Vagina (tissue), 2 donors: ENCODE measurements around the gene CCBE1. TPM values are rescaled to one million over a fixed set of nuclear protein-coding genes. Genes with fewer than 3 reads are reported as not detected.
A peak's percentile ranks its signal among the peaks of the same experiment; 100 is the strongest.

Experiments used
- DNase-seq, 2 donors: peaks; one replicate each; pipeline ENCODE4 v3.0.0-alpha.2; 2017; ENCODE audit errors: extremely low spot score in 2 of 2
- H3K27ac ChIP-seq: fragments of 200-600 bp; sonication (generic); one replicate; pipeline ENCODE4 v1.5.1; 2019
- H3K27me3 ChIP-seq: fragments of 200-600 bp; sonication (generic); one replicate; pipeline ENCODE4 v1.5.1; 2019
- H3K36me3 ChIP-seq, 2 donors: fragments of 200-600 bp; sonication (generic); one replicate each; pipeline ENCODE4 v1.5.1; 2017 to 2019
- H3K4me1 ChIP-seq: fragments of 200-600 bp; sonication (generic); one replicate; pipeline ENCODE4 v1.5.1; 2019
- H3K4me3 ChIP-seq, 2 donors: fragments of 200-600 bp; sonication (generic); 1 replicate in 1 of 2; 2 replicates in 1 of 2; pipeline ENCODE4 v1.5.1; 2016 to 2019
- H3K9me3 ChIP-seq: fragments of 200-600 bp; sonication (generic); one replicate; pipeline ENCODE4 v1.5.1; 2019
- POLR2A ChIP-seq, 2 donors: fragments of 450-650 bp; IDR thresholded peaks; one replicate each; pipeline ENCODE4 v1.6.1; 2017; ENCODE audit warnings: antibody characterized with exemption in 2 of 2, mild to moderate bottlenecking in 2 of 2, moderate library complexity in 2 of 2
- POLR2AphosphoS5 ChIP-seq, 2 donors: sonication (generic); formaldehyde crosslinking; IDR thresholded peaks; one replicate each; pipeline ENCODE4 v1.9.0; 2017; ENCODE audit warnings: antibody characterized with exemption in 2 of 2, mild to moderate bottlenecking in 2 of 2, low read depth in 1 of 2; ENCODE audit not compliant: insufficient read depth in 1 of 2
- intact Hi-C: fragments of 100-400 bp; cut with DNase I; formaldehyde crosslinking; loops from one replicate; pipeline ENCODE4 v1.15.1; 2023
- total RNA-seq: library from RNA; depleted of rRNA; stranded (reverse); fragments of >200 nt; gene quantifications from one replicate; pipeline ENCODE4 v1.2.3, GENCODE V29; 2016
- TF ChIP-seq, protein P1 (sequence below), 3 experiments: fragments of 450-650 bp in 2 of 3; fragments of 200-600 bp in 1 of 3; sonication (generic) in 1 of 3; IDR thresholded peaks; one replicate each; pipeline ENCODE4 v1.5.1; 2017 to 2019; ENCODE audit warnings: antibody characterized with exemption in 3 of 3, mild to moderate bottlenecking in 2 of 3, moderate library complexity in 2 of 3

Gene CCBE1
- total RNA-seq, 1 donor from 2014 or later, result 2.9 TPM

DNA sequence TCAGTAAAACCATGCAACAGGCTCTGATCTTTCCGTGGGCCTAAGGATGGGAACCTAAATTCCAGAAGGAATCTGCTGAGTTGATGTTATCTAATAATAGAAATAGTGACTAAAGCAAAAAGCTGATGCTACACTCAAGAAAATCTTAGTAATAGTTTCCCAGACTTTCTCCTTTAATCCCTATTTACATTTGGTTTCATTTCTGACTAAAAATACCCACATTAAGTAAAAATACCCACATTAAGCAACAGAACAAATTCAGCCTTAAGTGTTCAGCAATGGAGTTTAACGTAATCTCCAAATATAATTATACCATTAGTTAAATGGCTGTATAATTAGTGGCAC lies 50.3 kb downstream of the CCBE1 start:
- DNase-seq, result no peak
- no peaks in the 10 kb centered on the region for H3K36me3 ChIP-seq
- peak overlapping the region; percentile 17 for H3K27ac ChIP-seq
- TF ChIP-seq POLR2A (IDR thresholded peaks at IDR 0.05) (no peak), POLR2AphosphoS5 (IDR thresholded peaks at IDR 0.05; ENCODE audit: insufficient read depth in 1 of 2, low read depth in 1 of 2) (no peak)
- TF ChIP-seq, protein P1, sequence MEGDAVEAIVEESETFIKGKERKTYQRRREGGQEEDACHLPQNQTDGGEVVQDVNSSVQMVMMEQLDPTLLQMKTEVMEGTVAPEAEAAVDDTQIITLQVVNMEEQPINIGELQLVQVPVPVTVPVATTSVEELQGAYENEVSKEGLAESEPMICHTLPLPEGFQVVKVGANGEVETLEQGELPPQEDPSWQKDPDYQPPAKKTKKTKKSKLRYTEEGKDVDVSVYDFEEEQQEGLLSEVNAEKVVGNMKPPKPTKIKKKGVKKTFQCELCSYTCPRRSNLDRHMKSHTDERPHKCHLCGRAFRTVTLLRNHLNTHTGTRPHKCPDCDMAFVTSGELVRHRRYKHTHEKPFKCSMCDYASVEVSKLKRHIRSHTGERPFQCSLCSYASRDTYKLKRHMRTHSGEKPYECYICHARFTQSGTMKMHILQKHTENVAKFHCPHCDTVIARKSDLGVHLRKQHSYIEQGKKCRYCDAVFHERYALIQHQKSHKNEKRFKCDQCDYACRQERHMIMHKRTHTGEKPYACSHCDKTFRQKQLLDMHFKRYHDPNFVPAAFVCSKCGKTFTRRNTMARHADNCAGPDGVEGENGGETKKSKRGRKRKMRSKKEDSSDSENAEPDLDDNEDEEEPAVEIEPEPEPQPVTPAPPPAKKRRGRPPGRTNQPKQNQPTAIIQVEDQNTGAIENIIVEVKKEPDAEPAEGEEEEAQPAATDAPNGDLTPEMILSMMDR (IDR thresholded peaks at IDR 0.05), result no peak
- H3K9me3 ChIP-seq, result no peaks in the 10 kb centered on the region
- H3K4me1 ChIP-seq, result no peaks in the 10 kb centered on the region
- H3K27me3 ChIP-seq, result no peaks in the 10 kb centered on the region
- intact Hi-C loops, result no loop called here
- H3K4me3 ChIP-seq, result no peak overlapping the region

DNA sequence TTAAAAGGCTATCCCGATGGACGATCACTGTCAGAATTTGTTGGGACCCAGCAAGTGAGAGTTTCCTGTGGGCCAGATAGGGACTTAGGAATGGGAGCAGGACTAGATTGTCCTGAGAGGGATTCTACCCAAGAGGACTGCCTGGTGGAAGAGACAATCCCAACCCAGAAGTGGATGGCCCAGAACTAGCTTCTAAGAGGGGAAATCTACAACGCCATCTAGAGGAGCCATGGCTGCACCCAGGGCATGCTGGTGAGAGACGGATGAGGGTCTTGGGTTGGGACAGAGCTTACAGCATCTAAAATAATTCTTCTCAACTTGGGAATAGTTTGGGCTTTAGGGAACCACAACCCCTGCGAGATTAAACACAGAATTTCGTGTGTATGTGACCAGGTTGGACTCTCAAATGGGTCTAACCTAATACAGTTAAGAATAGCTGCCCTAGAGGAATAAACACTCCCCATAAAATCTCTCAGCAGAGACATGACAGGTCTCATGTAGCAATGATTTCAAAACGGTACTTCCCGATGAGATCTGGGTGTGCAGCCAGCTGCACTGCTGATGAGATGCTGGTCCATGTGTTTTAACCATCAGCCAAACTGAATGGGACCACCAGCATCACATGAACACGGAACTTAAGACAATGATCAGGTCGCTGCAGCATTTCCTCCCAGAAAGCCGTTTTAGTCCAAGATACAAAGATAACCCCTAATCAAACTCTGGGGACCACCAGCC lies 50.8 kb downstream of the CCBE1 start:
- Histone ChIP-seq H3K9me3 (no peaks in the 10 kb centered on the region), H3K4me3 (no peak overlapping the region), H3K27ac (peak overlapping the region; percentile 17), H3K27me3 (no peaks in the 10 kb centered on the region), H3K36me3 (no peaks in the 10 kb centered on the region), H3K4me1 (no peaks in the 10 kb centered on the region)
- intact Hi-C loops, result no loop called here
- TF ChIP-seq POLR2A (IDR thresholded peaks at IDR 0.05) (no peak), POLR2AphosphoS5 (IDR thresholded peaks at IDR 0.05; ENCODE audit: insufficient read depth in 1 of 2, low read depth in 1 of 2) (no peak)
- TF ChIP-seq, protein P1 (IDR thresholded peaks at IDR 0.05), result no peak
- DNase-seq, result no peak

DNA sequence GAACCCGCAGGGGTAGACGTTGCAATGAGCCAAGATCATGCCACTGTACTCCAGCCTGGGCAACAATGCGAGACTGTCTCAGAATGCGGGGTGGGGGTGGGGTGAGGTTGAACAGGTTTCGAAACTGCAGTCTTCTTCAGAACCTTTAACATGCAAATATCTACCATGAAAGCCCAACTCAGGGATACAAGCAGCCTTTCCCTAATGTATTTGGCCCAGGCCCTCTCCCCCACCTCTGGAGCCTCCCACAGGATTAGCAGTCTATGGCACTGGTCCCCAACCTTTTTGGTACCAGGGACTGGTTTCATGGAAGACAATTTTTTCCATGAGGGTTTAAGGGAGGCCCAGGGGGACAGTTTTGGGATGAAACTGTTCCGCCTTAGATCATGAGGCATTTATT lies 53.5 kb downstream of the CCBE1 start:
- H3K27ac ChIP-seq, result no peak overlapping the region
- H3K36me3 ChIP-seq, result no peaks in the 10 kb centered on the region
- H3K4me3 ChIP-seq, result no peak overlapping the region
- TF ChIP-seq POLR2AphosphoS5 (IDR thresholded peaks at IDR 0.05; ENCODE audit: insufficient read depth in 1 of 2, low read depth in 1 of 2), result no peak
- TF ChIP-seq, protein P1 (IDR thresholded peaks at IDR 0.05), result no peak
- TF ChIP-seq POLR2A (IDR thresholded peaks at IDR 0.05), result no peak
- H3K4me1 ChIP-seq, result no peaks in the 10 kb centered on the region
- intact Hi-C loops, result no loop called here
- no peaks in the 10 kb centered on the region for H3K27me3 ChIP-seq
- DNase-seq, result no peak
- H3K9me3 ChIP-seq, result no peaks in the 10 kb centered on the region

DNA sequence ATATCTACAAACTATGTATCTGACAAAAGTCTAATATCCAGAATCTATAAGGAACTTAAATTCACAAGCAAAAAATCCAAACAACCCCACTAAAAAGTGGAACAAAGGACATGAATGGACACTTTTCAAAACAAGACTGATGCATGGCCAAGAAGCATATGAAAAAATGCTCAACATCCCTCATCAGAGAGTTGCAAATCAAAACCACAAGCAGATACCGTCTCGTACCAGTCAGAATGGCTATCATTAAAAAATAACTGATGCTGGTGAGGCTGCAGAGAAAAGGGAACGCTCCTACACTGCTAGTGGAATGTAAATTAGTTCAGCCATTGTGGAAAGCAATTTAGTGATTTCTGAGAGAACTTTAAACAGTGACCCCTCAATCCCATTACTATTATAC lies 56.5 kb downstream of the CCBE1 start:
- H3K4me3 ChIP-seq, result no peak overlapping the region
- no peaks in the 10 kb centered on the region for H3K36me3 ChIP-seq
- no peaks in the 10 kb centered on the region for H3K9me3 ChIP-seq
- DNase-seq, result no peak
- H3K4me1 ChIP-seq, result no peaks in the 10 kb centered on the region
- intact Hi-C loops, result no loop called here
- no peak for TF ChIP-seq POLR2A (IDR thresholded peaks at IDR 0.05)
- TF ChIP-seq, protein P1 (IDR thresholded peaks at IDR 0.05), result no peak
- TF ChIP-seq POLR2AphosphoS5 (IDR thresholded peaks at IDR 0.05; ENCODE audit: insufficient read depth in 1 of 2, low read depth in 1 of 2), result no peak
- H3K27me3 ChIP-seq, result no peaks in the 10 kb centered on the region
- H3K27ac ChIP-seq, result no peak overlapping the region

DNA sequence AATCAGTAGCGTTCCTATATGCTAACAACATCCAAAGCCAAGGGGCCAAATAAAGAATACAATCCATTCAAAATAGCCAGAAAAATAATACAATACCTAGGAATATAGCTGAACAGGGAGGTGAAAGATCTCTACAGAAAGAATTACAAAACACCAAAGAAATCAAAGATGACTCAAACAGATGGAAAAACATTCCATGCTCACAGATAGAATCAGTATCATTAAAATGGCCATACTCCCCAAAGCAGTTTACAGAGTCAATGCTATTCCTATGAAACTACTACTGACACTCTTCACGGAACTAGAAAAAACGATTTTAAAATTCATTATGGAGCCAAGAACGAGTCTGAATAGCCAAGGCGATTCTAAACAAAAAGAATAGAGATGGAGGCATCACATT lies 57.4 kb downstream of the CCBE1 start:
- no peaks in the 10 kb centered on the region for H3K9me3 ChIP-seq
- no peaks in the 10 kb centered on the region for H3K36me3 ChIP-seq
- H3K27ac ChIP-seq, result no peak overlapping the region
- DNase-seq, result no peak
- no peaks in the 10 kb centered on the region for H3K27me3 ChIP-seq
- no peaks in the 10 kb centered on the region for H3K4me1 ChIP-seq
- intact Hi-C loops, result no loop called here
- no peak for TF ChIP-seq POLR2A (IDR thresholded peaks at IDR 0.05)
- TF ChIP-seq, protein P1 (IDR thresholded peaks at IDR 0.05), result no peak
- TF ChIP-seq POLR2AphosphoS5 (IDR thresholded peaks at IDR 0.05; ENCODE audit: insufficient read depth in 1 of 2, low read depth in 1 of 2), result no peak
- no peak overlapping the region for H3K4me3 ChIP-seq
